IMR-90 (cell line): ENCODE results near the gene SPRED2.

Source experiments
- CEBPB ChIP-seq: IDR thresholded peaks from 2 replicates; pipeline ENCODE4 v1.6.1; 2012; ENCODE audit warnings: low read depth, low read length, improper control_type of control experiment
- CHD1 ChIP-seq: IDR thresholded peaks from 2 replicates; pipeline ENCODE4 v1.6.1; 2012; ENCODE audit warnings: low read depth, low read length, improper control_type of control experiment
- RFX5 ChIP-seq: IDR thresholded peaks from 2 replicates; pipeline ENCODE4 v1.8.0; 2012; ENCODE audit warnings: low read depth, mild to moderate bottlenecking, low read length, moderate library complexity
- TF ChIP-seq, protein P1 (sequence below): conservative IDR thresholded peaks from 2 replicates; pipeline ENCODE4 v1.5.1; 2012; ENCODE audit warnings: mild to moderate bottlenecking, low read depth, low read length, improper control_type of control experiment
- TF ChIP-seq, protein P2 (sequence below): fragments of 150-350 bp; IDR thresholded peaks from 2 replicates; pipeline ENCODE4 v1.6.1; 2017; ENCODE audit warnings: mild to moderate bottlenecking, antibody characterized with exemption, low read length, low read depth

GRCh38 chr2:65386344-65386743 lies 46.1 kb downstream of the SPRED2 start:
- TF ChIP-seq, protein P1, sequence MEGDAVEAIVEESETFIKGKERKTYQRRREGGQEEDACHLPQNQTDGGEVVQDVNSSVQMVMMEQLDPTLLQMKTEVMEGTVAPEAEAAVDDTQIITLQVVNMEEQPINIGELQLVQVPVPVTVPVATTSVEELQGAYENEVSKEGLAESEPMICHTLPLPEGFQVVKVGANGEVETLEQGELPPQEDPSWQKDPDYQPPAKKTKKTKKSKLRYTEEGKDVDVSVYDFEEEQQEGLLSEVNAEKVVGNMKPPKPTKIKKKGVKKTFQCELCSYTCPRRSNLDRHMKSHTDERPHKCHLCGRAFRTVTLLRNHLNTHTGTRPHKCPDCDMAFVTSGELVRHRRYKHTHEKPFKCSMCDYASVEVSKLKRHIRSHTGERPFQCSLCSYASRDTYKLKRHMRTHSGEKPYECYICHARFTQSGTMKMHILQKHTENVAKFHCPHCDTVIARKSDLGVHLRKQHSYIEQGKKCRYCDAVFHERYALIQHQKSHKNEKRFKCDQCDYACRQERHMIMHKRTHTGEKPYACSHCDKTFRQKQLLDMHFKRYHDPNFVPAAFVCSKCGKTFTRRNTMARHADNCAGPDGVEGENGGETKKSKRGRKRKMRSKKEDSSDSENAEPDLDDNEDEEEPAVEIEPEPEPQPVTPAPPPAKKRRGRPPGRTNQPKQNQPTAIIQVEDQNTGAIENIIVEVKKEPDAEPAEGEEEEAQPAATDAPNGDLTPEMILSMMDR, result no peak
- no peak for TF ChIP-seq CHD1
- TF ChIP-seq CEBPB, result peak; percentile 89
- TF ChIP-seq, protein P2, sequence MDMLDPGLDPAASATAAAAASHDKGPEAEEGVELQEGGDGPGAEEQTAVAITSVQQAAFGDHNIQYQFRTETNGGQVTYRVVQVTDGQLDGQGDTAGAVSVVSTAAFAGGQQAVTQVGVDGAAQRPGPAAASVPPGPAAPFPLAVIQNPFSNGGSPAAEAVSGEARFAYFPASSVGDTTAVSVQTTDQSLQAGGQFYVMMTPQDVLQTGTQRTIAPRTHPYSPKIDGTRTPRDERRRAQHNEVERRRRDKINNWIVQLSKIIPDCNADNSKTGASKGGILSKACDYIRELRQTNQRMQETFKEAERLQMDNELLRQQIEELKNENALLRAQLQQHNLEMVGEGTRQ, result no peak
- TF ChIP-seq RFX5, result no peak
